ENCODE data around the gene MSI2.
"Not testable (repeated sequence)": the region's sequence is repeated elsewhere in the genome, so short reads cannot be mapped to it uniquely, and the experiment has no call there.

MSI2 gene

DNA sequence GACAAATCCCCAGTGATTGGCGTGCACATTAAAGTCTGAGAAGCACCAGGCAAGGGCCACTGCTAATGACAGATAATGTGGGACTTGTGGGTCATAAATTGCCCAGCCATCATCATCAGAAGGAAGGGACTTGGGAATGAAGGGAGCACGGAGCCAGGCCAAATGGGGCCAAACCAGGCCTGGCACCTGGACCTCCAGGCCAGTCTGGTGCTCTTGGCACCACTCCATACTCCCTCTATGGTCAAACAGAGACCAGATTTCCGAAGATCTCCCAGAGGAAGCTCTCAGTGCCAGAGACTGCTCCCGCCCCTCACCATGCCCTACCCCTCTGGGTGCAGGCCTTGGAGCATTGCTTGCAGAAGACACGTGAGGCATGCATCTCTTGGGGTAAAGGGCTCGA, 346.6 kb downstream of the MSI2 start:
- no peak for DNase-seq (ENCODE audit: low read depth)

DNA sequence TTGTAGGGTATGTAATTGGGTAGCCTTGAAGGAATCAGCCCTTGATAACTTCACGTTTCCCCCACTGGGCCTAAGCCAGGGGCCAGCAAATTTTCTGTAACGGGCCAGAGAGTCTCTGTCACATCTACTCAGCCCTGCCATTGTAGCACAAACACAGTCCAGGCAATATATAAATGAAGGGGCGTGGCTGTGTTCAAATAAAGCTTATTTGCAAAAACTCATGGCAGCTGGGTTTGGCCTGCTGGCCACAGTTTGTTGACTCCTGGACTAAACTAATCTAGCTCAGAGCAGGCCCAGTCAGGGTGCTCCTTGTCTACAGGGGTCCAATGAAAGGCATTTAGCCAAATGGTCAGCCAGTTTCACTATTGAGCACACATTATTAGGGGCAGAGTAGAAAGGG, 347.2 kb downstream of the MSI2 start:
- no peak for DNase-seq (ENCODE audit: low read depth)

DNA sequence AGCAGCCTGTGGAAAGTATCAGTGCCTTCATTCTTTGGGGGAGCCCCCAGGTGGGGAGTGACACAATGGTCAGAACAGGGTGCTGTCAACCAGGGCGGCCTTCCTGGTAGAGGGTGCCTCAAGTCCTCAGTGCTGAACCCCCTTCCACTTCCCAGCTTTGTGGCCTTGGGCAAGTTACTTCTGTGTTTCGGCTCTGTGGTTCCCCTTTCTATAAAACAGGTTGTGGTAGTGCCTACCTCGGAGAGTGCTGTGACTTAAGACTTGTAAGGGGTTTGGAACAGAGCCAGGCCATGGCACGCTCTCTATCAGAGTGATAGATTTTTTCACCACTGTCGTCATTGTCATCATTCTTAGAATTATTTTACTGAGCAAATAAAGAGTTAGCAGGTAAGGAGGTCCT, 347.7 kb downstream of the MSI2 start:
- DNase-seq (ENCODE audit: low read depth) = no peak

DNA sequence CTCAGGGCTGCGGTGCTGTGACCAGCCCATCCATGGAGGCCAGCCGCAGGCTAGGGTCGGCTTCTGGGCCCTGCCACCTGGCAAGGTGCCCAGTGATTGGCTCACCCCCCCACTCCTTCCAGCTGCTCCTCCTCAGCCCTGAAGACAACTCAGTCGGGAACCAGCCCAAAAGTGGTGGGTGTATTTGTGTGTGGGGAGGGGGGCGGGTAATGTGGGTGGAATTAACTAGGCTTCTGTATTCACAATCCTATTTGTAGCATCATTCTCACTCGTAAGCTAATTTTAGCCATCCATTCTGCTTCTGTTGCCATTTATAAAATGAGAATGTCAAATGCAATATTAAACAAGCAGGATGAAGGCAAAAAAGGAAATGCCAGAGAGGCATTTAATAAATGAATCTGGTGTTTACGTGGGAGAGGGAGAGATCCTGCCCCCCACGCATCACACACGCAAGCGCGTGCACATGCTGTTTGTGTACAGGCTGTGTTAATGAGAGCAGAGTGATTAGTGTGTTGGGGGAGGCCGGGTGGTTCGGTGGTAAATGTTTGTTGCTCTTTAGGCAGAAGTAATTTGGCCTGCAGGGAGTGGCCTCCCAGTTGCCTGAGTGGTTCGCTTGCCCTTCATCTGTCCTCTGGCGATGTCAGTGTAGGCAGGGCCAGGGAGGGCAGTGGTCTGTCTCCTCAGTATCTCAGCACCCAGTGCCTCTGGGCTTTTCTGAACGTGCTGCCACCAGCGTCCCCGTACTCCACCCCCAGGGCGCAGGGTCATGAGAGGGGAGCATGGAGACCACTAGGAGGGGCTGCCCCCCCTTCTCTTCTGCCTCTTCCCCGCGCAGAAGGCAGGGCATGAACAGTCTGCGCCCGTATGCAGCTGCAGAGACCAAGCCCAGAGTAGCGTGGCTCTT, 348.7 kb downstream of the MSI2 start:
- DNase-seq (ENCODE audit: low read depth) = no peak

DNA sequence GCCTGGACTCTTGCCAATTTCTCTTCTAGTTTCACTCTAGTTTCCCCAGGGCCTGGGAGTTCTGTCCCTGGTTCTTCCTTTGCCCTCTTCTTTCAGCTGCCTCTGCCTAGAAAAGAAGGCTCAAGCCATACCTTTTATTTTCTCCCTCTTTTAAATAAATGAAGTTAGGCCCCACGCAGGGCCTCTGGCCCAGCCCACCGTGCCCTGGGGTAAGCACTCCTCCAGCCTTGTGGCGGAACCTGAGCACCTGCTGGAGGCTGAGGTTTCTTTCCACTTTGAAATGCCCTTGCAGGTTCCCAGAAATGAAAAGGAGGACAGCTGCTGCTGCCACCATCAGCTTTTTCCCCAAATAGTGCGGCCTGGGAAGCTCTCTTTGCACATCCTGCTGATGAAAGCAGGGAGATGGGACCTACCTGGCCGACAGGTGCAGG, 349.4 kb downstream of the MSI2 start:
- no peak for DNase-seq (ENCODE audit: low read depth)

DNA sequence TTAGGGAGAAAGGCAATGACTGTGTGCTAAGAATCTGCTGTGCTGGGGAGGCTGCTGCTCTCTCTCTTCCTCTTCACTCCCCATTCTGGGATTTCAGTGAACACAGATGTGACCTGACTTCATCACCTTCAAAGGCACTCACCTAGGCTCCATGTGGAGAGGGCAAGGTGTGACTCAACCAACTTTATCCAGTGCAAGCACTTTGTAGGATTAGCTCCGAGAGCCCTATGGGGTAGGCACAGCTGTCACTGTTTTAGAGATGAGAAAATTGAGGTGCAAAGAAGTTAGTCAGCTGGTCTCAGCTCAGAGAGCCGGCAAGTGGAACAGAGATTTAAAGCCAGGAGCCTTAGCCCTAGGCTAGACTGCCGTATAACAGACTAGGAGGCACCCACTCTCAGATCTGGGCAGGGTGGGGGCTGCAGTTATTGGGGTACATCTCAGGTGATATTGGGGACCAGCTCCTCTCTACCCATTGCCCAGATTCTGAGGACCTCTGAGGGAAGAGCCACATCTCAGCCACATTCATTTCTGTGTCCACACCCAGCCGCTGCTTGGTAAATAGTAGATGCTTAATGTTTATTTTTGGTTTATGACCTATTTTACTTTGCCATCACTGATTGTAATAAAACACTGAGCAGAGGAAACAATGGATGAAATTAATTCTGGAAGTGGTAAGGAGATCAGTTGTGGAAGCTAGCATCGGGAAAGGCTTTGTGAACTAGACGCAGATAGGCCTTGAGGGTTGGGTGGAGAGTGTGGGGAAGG, 350.0 kb downstream of the MSI2 start:
- DNase-seq (ENCODE audit: low read depth) = no peak

DNA sequence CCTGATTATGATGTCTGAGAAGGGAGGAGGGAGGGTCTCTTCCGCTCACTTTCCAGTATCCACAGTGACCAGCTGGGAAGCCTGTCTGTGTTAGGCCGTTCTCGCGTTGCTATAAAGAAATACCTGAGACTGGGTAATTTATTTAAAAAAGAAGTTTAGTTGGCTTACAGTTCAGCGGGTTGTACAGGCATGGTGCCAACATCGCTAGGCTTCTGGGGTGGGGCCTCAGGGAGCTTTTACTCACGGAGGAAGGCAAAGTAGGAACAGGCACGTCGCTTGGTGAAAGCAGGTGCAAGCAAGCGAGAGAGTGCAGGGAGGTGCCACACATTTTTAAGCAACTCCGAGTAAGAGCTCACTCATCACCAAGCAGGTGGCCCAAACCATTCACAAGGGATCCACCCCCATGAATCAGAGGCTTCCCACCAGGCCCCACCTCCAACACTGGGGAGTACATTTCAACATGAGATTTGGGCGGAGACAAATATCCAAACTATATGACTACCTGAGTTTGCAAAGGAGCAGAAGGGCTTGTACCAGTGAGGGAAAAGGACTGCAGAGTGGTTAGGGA, 351.3 kb downstream of the MSI2 start:
- DNase-seq (ENCODE audit: low read depth) = no peak

DNA sequence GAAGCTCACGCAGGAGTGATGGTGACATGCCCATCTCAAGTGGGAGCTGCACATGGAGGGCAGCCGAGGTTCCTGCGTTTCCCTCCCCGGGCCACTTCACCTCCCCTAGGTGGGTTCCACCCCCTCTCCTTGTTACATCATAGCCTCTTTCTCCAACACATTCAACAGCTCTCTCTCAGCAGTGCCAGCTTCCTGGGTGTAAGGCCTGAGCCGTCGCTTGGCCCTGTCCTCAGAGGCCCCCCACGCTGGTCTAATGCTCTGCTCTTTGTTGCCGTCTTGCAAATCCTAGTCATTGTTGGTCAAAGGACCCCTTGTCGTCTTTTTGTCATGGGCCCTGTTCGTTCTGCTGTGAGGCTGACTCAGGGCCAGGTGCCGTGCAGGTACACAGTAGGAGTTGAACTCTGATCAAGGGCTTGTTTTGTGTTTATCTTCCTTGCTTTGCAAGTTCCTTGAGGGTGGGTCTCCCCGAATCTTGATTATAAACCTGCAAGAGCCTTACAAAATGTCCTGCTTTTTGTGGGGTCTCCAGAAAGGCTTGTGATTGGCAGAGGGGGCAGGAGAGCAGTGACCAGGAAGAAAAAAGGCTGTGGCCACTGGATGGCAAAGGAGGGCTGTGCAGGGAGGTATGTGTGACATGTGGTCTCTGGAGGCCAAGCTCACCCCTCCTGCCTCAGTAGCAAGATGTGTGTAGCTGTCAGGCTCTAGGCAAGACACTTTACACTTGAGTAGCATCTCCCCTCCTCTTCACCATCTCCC, 352.2 kb downstream of the MSI2 start:
- DNase-seq (ENCODE audit: low read depth) = no peak

DNA sequence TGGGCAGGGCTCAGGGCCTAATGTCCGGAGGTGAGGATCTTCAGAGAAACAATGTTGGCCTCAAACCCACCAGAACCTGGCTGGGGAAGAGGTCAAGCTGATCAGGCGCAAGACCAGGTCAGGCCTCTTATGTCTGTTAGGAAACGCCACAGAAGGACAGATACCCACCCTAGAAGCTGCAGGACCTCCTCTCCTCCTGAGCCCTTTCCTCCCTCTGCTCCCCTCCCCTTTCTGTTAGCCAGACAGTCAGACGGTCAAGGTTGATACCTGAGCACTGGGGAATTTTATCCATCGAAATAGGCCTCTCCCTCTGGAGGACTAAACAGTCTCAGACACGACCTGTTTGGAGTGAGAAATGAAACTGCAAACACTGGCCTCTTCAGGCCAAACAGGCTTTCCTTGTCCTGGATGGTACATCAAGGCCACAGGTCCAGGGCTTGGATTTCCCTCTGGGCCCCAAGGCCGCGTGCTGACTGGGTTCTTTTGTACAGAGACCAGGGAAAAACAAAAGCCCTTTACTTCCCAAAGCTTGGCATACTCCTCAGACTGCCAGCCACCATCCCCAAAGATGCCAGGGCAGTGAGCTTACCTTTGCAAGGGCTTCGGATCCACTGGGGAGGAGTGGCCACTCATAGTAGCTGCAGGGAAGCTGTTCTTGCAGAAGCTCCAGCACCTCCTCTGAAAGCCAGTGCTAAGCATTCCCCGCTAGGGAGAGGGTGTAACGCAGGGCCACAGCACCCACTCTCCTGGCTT, 353.0 kb downstream of the MSI2 start:
- DNase-seq (ENCODE audit: low read depth) = no peak

DNA sequence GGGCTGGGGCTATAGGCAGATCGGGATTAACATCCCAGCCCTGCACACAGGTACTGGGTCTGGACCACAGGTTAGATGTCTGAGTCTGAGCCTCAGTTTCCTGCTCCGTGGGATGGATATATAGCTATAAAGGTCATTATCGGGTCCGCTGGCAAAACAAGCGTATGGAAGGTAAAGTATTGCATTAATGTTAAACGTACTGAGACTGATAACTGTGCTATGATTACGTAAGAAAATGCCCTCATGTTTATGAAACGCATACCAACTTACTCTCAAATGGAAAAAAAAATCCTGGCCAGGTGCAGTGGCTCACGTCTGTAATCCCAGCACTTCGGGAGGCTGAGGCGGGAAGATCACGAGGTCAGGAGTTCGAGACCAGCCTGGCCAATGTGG, 353.6 kb downstream of the MSI2 start:
- no peak for DNase-seq (ENCODE audit: low read depth)

DNA sequence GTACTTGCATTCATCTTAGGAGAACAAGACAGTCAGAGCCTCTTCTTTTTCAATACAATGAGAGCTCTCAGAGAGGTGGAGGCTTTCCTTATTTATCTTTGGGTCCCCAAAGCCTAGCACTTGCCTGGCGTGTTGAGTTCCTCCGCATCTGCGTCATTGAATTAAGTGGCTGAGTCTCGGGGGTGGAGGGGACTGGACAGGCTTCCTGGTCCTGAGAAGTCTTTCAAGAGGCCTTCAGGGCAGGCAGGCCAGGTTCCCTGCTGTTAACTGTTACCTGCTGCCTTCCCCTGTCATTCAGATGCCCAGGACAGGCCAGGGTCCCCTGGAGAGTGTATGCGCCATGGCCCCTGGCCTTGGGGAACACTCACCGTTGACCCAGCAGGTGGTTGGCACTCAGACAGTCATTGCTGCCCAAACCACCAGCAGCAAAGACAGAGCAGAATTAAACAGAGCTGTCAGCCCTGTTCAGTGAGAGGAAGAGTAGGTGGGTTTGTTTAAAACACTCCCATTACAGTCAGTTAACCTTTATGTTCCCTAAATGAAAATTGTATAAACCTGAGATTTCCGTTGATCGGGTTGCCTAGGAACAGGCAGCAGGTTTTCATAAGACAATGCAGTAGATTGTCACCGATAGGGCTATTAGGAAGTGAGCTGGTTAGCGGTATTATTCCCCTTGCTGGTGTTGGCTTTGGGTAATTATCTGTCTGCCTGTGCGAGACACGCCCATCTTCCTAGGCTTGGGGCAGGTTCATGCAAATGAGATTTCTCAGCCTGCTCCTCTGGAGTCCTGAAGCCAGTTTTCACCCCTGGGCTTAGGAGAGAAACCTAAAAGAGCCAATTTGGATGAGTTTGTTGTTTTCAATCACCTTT, 356.1 kb downstream of the MSI2 start:
- no peak for DNase-seq (ENCODE audit: low read depth)

DNA sequence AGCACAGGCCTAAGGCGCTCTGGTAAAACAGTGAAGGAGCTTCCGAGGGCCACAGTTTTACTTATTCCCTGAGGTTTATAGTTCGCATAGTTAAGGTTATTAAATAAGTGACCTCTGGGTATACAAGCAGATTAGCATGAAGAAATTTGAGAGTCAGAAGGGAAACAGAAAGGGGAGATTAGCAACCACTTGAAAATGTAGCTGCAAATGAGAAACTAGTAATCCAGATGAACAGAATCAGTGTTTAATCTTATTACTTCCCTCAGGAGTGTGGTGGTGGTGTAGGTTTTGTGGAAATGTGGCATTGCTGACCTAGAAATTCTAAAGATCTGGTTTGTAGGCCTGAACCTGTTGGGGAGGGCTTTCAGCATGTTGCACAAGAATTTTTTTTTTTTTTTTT, 358.4 kb downstream of the MSI2 start:
- no peak for DNase-seq (ENCODE audit: low read depth)

DNA sequence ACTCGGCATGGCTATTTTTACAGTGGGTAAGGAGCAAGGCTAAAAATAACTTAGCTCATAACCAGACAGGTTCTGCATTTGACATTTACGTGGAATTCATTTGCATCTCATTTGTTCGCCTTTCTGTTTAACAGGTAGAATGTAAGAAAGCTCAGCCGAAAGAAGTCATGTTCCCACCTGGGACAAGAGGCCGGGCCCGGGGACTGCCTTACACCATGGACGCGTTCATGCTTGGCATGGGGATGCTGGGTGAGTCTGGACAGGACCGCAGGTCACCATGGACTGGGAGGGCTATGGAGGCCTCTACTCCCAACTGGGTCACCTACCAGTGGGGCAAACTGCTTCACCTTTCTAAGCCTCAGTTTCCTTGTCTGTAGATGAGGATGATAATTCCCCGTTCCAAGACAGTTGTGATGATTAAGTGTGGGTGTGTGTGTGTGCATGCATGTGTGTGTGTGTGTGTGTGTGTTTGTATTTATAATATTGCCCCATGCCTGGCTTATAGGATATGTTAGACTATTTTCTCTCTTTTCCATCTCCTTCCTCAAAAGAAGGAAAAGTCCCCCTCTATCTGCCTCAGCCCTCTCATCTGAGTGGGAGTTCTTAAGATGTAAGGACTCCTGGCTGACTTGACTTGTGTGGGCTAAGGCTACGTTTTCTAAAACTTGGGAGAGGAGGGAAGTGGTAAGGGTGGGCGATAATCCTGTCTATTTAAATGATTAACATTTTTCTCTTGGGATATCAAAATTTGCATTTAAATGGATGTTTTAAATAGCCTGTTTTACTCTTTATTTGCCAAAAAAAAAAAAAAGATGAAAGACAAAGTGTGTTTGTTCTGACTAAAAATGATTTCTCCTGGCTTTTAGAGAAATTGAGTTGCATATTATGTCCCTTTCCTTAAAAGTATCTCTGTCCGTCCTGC, 359.8 kb downstream of the MSI2 start:
- no peak for DNase-seq (ENCODE audit: low read depth)

DNA sequence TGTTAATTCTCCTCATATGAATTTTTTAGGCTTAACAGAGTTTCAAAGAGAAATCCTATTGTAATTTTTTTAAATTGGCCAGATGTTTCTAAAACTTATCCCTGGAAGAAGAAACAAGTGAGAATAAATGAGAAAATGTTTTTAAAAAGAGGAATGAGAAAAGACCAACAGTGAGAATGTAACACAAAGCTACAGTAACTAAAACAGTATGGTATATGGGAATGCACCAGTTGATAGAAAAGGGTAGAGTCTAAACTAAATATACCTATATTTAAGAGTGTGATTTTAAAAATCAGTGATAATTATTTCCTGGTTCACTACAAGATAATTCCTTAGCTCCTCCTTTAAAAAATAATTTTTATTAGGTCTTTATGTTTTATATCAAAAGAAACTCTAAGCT, 360.9 kb downstream of the MSI2 start:
- no peak for DNase-seq (ENCODE audit: low read depth)

DNA sequence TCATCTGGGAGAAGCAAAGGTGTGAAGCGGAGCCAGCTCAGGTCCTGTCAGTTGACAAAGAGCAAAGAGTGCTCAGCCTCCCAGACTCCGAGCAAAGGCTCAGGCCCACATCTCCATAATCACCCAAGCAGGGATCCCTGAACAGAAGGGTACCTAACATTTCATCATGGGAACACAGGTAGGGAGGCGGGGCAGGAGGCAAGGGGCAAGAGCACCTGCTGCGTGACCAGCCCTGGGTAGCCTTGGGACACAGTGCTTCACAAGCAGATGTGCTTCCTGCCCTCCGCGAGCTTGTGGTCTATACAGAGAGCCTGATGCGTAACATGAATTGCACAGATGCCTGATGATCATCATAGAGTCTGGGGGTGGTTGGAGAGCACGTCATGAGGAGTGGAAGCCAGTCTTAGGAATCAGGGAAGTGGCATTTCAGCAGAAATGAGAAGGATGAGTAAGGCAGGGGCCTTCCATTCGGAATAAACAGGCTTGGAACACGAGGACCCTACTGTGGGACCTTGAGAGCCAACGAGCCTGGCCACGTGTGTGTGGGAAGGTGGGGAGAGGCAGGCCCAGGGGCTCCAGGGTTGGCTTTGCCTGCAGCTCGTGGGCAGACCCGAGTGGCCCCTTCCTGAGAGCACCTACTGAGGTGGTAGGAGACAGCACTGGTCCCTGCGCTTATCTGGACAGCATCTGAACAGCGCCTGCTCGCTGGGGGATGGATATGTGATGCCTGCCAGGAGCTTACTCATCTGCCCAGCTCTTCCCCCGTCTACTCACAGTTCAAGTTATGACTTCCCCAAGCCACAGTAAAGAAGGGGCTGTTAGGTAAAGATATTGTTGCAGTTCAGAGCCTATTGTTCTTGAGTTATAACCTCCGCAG, 363.0 kb downstream of the MSI2 start:
- DNase-seq (ENCODE audit: low read depth) = no peak

DNA sequence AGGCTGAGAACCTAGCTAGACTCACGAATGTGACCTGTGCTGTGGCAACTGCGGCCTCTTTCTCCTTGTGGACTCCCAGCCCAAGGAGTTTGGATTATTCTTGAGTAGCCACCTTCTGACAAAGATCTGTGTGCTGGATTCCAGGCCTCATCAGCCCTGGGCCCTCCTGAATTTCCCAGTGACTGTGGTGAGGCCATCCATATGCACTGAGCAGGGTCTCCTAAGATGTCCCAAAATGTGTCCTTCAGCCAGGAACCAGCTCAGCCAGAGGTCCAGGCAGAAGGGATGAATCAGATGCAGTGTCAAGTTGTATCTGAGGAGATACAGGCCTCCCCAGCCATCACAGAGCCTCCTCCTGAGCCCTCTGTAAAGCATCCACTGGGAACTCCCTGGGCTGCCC, 364.3 kb downstream of the MSI2 start:
- no peak for DNase-seq (ENCODE audit: low read depth)

DNA sequence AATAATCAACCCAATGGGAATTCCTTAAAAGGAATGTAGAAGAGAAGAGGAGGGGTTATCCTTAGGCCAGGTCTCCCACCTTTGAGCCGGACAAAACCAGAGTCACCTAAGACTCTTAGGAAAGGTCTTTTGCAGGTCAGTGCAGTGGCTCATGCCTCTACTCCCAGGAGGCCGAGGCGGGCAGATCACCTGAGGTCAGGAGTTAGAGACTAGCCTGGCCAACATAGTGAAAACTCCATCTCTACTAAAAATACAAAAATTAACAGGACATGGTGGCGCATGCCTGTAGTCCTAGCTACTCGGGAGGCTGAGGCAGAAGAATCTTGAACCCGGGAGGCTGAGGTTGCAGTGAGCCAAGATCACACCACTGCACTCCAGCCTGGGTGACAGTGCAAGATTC, 365.5 kb downstream of the MSI2 start:
- DNase-seq (ENCODE audit: low read depth) = not testable (repeated sequence)

DNA sequence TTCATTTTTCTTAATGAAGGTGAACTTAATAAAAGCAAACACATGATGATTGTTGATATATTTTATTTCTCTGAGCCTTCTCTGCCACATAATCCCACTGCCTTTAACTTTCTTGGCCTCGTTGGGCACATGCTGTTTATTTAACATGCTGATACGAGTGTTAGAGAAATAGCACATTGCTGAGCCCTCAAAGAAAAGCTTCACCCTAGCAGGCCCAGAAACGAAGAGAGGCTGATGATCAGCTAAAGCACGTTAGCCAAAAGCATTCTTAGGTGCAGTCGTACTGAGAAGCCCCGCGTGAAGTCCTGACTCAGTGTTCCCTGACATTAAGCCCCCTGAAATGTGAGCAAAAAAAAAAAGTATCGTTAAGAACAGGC, 366.0 kb downstream of the MSI2 start:
- no peak for DNase-seq (ENCODE audit: low read depth)
